ENCODE measurements around the gene FAM171A1. TPM values are rescaled to one million over a fixed set of nuclear protein-coding genes. Genes with fewer than 3 reads are reported as not detected.

Gene FAM171A1
- total and polyA plus RNA-seq, 2 of the 13 experiments (the other 11 are each of a cell fraction or from before 2014, with no cell fraction given), result 21.5 to 34.7 TPM

GRCh38 chr10:15220445-15220844 lies 150.6 kb downstream of the FAM171A1 start (continued):
- no peak for TF ChIP-seq ZNF335 (CRISPR knock-in tag; IDR thresholded peaks at IDR 0.05)
- TF ChIP-seq ZNF704 (CRISPR knock-in tag; IDR thresholded peaks at IDR 0.05; ENCODE audit: borderline replicate concordance), result no peak
- no peak for TF ChIP-seq ARNTL (CRISPR knock-in tag; IDR thresholded peaks at IDR 0.05)
- no peak for TF ChIP-seq REL (CRISPR knock-in tag; conservative IDR thresholded peaks at IDR 0.05)
- TF ChIP-seq ZNF292 (CRISPR knock-in tag; IDR thresholded peaks at IDR 0.05; ENCODE audit: borderline replicate concordance, low read depth), result no peak
- TF ChIP-seq ZNF530 (CRISPR knock-in tag; IDR thresholded peaks at IDR 0.05; ENCODE audit: low read depth), result no peak
- TF ChIP-seq HDAC2 (CRISPR knock-in tag; IDR thresholded peaks at IDR 0.05), result no peak
- no peak for TF ChIP-seq RNF2 (conservative IDR thresholded peaks at IDR 0.05; ENCODE audit: low read depth)
- no peak for TF ChIP-seq NAIF1 (CRISPR knock-in tag; IDR thresholded peaks at IDR 0.05; ENCODE audit: borderline replicate concordance)
- no peak for TF ChIP-seq HNRNPL (IDR thresholded peaks at IDR 0.05; ENCODE audit: low read depth, low read length)

- H3K36me3 ChIP-seq (replicated peaks in 1 of 2; ENCODE audit: control insufficient read depth in 1 of 2, insufficient read depth in 2 of 2, low read length in 2 of 2), result peaks cover 15 to 50% of the 10 kb centered on the region in 2 experiments; a peak in 4 of 5 replicates
- H3K27ac ChIP-seq (ENCODE audit: extremely low read length, insufficient read depth, low read length), result no peak overlapping the region
- DNase-seq (ENCODE audit: low spot score) (no peak), FAIRE-seq (no peak), ATAC-seq (no peak)
- no peak overlapping the region for H3K4me2 ChIP-seq (ENCODE audit: low read depth, low read length)
- no peak overlapping the region for H3K4me3 ChIP-seq (replicated peaks in 1 of 3; ENCODE audit: insufficient read depth in 1 of 3, low read depth in 2 of 3, low read length in 3 of 3)
- no peaks in the 10 kb centered on the region; a peak in 1 of 5 replicates for H3K27me3 ChIP-seq (ENCODE audit: control insufficient read depth in 1 of 2, insufficient read depth in 2 of 2, low read length in 2 of 2)
- POLR2A ChIA-PET, result no interaction called here
- H4K20me1 ChIP-seq (ENCODE audit: insufficient read depth, low read length), result no peaks in the 10 kb centered on the region
- H3K9ac ChIP-seq (ENCODE audit: insufficient read depth, low read depth, low read length), result no peak overlapping the region
- no peaks in the 10 kb centered on the region for H3K4me1 ChIP-seq (ENCODE audit: insufficient read depth, low read length)
- H3K79me2 ChIP-seq (ENCODE audit: insufficient read depth, low read length), result no peaks in the 10 kb centered on the region
- intact Hi-C loops (cut with micrococcal nuclease; ENCODE audit: unreplicated experiment), result no loop called here
- no peaks in the 10 kb centered on the region for H3K9me3 ChIP-seq (ENCODE audit: low read length)
- BruUV-seq (replicated peaks), result no TSS peak
- in situ Hi-C loops (cut with HindIII; ENCODE audit: extremely low pct_ligation_motif_present, low pct_unique_long_range_greater_than_20kb), result no loop called here
- H2AFZ ChIP-seq (ENCODE audit: low read length), result no peak overlapping the region
- CTCF ChIA-PET (ENCODE audit: low intra/inter-chr PET ratio, low total read pairs), result no interaction called here
- 94% methylated on average over 6 of the region's 6 CpGs for WGBS (ENCODE audit: low lambda C conversion rate)
- TF ChIP-seq SP1 (IDR thresholded peaks at IDR 0.05), result no peak
- TF ChIP-seq SP1 (CRISPR knock-in tag; IDR thresholded peaks at IDR 0.05), result no peak
- TF ChIP-seq CBX1 (IDR thresholded peaks at IDR 0.05; ENCODE audit: low read depth), result no peak
- TF ChIP-seq ZSCAN30 (CRISPR knock-in tag; IDR thresholded peaks at IDR 0.05), result no peak
- no peak for TF ChIP-seq RFX1 (IDR thresholded peaks at IDR 0.05)
- no peak for TF ChIP-seq GPN1 (CRISPR knock-in tag; IDR thresholded peaks at IDR 0.05; ENCODE audit: borderline replicate concordance)
- no peak for TF ChIP-seq ZBTB14 (CRISPR knock-in tag; IDR thresholded peaks at IDR 0.05)
- TF ChIP-seq ZNF260 (CRISPR knock-in tag; IDR thresholded peaks at IDR 0.05; ENCODE audit: borderline replicate concordance, low read depth), result no peak
- no peak for TF ChIP-seq CERS6 (CRISPR knock-in tag; IDR thresholded peaks at IDR 0.05)
- TF ChIP-seq RARG (CRISPR knock-in tag; IDR thresholded peaks at IDR 0.05; ENCODE audit: low read depth), result no peak
- no peak for TF ChIP-seq ZBTB37 (CRISPR knock-in tag; IDR thresholded peaks at IDR 0.05)
Measured at GRCh38 chr10:15216700-15217099, 154.4 kb downstream of the FAM171A1 start.
